Esophagus mucosa (tissue), 1 donor: ENCODE data around the gene CRYGN. TPM values are rescaled to one million over a fixed set of nuclear protein-coding genes. Genes with fewer than 3 reads are reported as not detected.
A peak's percentile ranks its signal among the peaks of the same experiment; 100 is the strongest.

Experiments
- ATAC-seq: fragments of 200-7000 bp; cut with Tn5 transposase; one replicate; pipeline ENCODE4 v1.9.1; 2020
- total RNA-seq: library from RNA; stranded (reverse); gene quantifications from one replicate; pipeline ENCODE4 v1.2.4, GENCODE V29; 2023
- donor health status: DM: yes; HTN: yes; CAD: no.

CRYGN gene
- total RNA-seq, 1 donor from 2014 or later, result not detected

- peak; percentile 73 for ATAC-seq
Measured at GRCh38 chr7:151459726-151460473, 20.0 kb upstream of the CRYGN start.

- no peak for ATAC-seq
Measured at GRCh38 chr7:151457534-151457933, 17.6 kb upstream of the CRYGN start.

GRCh38 chr7:151456782-151457181 lies 16.8 kb upstream of the CRYGN start:
- ATAC-seq, result no peak

GRCh38 chr7:151456276-151456675 lies 16.3 kb upstream of the CRYGN start:
- no peak for ATAC-seq

- no peak for ATAC-seq
Measured at GRCh38 chr7:151455690-151456089, 15.7 kb upstream of the CRYGN start.

GRCh38 chr7:151454932-151455530 lies 15.1 kb upstream of the CRYGN start:
- no peak for ATAC-seq

GRCh38 chr7:151454305-151454704 lies 14.4 kb upstream of the CRYGN start:
- no peak for ATAC-seq

- ATAC-seq, result no peak
Measured at GRCh38 chr7:151453326-151453791, 13.4 kb upstream of the CRYGN start.

- ATAC-seq, result no peak
Measured at GRCh38 chr7:151452680-151453325, 12.9 kb upstream of the CRYGN start.

GRCh38 chr7:151451626-151452571 lies 12.0 kb upstream of the CRYGN start:
- ATAC-seq, result no peak

- no peak for ATAC-seq
Measured at GRCh38 chr7:151451156-151451555, 11.2 kb upstream of the CRYGN start.

- no peak for ATAC-seq
Measured at GRCh38 chr7:151449990-151450389, 10.0 kb upstream of the CRYGN start.

GRCh38 chr7:151448261-151449252 lies 8.6 kb upstream of the CRYGN start:
- ATAC-seq, result peak; percentile 67

GRCh38 chr7:151447901-151448260 lies 7.9 kb upstream of the CRYGN start:
- ATAC-seq, result no peak

GRCh38 chr7:151447312-151447711 lies 7.4 kb upstream of the CRYGN start:
- no peak for ATAC-seq

- no peak for ATAC-seq
Measured at GRCh38 chr7:151446412-151446811, 6.5 kb upstream of the CRYGN start.

GRCh38 chr7:151444632-151445031 lies 4.7 kb upstream of the CRYGN start:
- ATAC-seq, result no peak

- no peak for ATAC-seq
Measured at GRCh38 chr7:151442776-151443496, 3.0 kb upstream of the CRYGN start.

- no peak for ATAC-seq
Measured at GRCh38 chr7:151440799-151441445, 981 bp upstream of the CRYGN start.
